ENCODE results near the gene MRPS31.

Gene MRPS31
- 29.9 to 62.1 (median 39.9) reads per million in 3 experiments for total RNA-seq

DNA sequence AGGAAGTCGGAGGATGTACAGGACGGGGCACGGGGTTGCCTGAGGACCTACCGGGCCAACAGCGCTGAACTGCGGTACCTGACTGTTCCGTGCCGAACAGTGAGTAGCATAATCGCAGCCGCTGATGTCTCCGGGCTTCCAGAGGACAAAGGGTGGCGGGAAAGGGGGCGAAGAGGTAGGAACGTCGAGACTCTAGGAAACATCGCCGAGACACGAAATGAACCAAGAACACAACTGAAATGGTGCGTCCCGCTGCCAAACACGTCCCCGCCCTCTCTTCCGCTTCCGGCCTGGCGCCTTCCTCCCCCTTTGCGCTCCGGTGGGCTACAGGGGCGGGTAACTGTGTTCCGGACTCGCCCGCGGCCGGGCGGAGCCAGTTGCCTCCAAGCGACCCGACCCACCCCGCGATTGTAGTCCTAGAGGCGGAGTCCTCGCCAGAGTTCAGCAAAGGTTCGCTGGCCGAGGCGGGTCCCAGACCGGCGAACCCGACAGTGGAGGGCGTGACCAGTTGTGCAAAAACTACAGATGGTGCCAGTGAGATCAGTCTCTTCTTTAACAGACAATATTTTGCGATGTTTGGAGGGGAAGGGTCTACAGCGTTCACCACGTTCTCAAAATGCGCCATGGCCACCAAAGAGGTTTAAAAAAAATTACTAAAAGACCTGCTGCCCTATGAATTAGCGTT, at the start of gene MRPS31:
Gene MRPS31 (minus strand): TSS at position 257 of the 685 bp plus-strand sequence. CDS start 54 bp downstream, at position 203.
- DNase-seq: peak; percentile 90

DNA sequence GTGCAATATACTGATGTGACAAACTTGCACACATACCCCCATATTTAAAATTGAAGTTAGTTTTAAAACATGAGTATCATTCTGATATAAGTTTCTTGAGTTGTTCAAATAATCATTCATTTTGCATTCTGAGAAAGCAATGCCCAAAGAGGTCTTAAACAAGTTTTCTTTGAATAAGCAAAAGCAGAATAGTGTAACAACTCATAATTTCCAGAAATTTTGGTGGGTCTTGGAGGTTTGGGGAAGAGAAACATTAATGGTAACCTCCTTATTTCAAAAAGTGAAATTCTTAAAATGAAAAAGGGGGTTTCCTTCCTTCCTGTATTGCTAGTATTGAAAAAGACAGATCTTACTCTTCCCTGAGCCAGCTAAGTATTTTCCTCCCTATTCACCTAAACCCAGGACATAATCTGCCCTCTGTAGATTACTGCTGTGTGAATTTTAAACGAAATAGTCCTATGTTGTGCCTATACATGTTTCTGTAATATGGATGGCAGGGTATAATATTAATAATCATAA, 48.9 kb upstream of the MRPS31 start:
- DNase-seq: no peak

DNA sequence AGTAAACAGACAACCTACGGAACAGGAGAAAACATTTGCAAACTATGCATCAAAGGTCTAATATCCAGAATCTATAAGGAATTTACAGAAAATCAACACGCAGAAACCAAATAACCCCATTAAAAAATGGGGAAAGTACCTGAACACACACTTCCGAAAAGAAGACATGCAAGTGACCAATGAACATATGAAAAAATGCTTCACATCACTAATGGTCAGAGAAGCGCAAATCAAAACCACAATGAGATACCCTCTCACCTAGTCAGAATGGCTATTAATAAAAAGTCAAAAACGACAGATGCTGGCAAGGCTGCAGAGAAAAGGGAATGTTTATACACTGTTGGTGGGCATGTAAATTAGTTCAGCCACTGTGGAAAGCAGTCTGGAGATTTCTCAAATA, 47.9 kb upstream of the MRPS31 start:
- DNase-seq: no peak

DNA sequence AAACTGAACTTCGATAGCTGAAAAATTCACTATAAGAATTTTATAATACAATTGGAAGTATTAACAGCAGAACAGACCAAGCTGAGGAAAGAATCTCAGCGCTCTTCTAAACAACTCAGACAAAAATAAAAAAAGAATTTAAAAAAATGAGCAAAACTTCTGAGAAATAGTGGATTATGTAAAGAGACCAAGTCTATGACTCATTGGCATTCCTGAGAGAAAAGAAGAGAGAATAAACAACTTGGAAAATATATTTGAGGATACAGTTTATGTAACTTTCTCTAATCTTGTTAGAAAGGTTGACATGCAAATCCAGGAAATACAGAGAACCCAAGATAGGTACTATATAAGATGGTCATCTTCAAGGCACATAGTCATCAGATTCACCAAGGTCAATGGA, 43.8 kb upstream of the MRPS31 start:
- DNase-seq: no peak

DNA sequence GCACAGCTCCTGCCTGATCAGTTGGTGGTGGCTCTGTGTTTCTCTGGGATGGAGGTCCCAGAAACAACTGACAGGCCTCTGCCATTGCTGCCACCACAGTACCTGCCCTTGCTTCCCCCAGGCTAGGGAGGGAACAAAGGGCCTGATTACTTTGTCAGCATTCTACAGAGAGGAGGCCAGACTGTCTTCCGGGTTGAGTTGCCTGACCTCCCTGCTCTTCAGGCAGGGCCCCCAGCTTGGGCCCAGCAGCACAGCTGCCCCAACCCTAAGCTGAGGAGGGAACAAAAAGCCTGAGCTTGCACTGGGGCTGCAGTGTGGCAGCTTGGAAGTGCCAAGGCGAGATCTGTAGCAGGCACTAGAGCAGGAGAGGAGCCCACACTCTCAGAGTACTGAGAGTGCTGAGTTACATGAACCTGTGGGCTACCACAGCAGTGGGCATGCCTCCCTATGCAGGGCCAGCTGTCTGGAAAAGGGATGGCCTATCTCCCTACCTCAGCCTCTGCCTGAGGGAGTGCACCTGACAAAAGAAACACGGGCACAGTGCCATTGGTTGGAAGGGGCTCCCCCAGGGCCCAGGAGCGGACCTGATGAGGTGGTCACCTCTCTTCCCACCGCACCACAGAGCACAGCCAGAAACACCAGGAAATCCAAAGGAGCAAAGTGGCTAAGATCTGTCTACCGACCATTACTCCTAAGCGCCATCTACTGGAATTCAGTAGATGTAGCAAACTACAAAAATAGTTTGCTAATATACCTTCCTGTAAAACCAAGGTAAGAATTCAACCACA, 42.9 kb upstream of the MRPS31 start:
- DNase-seq: peak; percentile 15

DNA sequence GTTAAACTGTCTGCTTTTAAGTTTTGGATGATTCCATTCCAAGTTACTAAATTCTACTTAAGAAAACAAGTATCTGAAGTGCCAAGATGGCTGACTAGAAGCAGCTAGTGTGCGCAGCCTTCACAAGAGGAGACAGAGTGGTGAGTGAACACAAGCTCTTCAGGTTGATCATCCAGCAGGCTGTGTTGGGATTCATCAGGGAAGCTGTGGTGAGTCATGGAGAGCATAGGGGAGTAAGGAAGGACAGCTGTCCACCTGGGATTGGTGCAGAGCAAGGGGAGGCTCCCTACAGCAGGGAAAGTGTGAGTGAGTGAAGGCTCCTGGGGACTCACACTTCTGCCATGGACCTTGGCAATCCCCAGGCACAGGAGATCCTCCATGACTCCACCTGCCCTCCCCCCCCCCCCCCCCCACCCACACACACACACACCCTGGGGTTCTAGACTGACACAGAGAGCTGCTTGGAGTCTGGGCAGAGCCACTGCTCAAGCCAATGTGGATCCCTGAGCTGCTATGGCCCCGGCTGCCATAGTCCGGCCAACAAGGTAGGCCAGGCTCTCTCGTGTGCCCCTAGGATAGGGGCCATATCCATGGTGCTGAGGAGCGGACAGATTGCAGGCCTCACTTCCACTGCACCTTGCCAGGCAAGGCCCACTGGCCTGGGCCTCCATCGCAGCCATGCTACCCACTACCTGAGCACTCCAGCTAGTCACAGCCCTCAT, 41.9 kb upstream of the MRPS31 start:
- no peak for DNase-seq

DNA sequence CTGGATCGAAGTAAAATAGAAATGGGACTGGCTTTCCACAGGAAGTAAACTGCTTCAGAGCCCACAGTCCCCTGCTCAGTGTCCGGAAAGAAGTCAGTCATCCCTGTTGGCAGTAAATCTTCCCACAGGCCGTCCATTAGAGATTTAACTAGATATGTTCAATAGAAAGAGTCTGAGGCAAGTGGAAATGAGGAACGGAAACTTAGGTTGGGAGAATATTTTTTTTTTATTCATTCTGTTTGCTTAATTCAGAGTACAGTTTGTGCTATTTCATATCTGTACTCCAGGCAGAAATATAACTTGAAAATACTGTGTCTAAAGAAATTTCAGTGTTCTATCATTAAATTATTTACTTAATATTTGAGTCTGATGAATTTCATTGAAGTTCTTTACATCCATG, 41.1 kb upstream of the MRPS31 start:
- DNase-seq: no peak

DNA sequence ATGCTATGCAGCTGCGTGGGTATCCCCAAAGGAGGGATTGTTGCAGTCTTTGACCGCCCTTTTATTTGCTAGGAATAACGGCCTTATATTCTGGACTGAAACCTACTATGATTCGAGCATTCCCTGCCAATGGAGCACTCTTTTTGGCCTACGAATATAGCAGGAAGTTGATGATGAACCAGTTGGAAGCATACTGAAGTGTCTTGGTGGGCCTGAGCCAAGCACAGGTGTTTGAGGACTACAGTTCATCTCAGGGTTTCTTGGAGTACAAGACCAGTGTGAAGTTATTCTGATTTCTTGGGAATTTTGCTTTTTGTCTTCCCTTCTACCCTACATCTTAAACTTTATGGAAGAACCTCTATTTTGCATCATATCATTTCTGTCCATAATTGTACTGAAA, 38.5 kb upstream of the MRPS31 start:
- no peak for DNase-seq

DNA sequence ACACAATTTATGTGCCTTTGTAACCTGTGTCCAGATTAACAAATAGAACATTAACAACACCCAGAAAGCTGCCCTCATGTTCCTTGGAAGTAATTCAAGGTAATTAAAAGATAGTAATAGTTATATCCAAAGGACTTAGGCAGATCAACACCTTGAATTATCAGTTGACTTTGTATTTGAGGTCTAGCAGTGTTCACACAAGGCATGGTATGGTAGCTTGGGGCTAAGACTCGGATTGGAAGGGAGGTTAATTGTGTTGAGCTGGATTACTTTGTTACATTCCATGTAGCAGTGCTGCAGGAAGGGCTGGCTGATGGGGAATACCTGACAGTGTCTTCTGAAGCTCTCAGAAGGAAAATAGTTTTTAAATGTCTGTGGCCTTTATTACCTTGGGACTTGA, 35.3 kb upstream of the MRPS31 start:
- DNase-seq: no peak

DNA sequence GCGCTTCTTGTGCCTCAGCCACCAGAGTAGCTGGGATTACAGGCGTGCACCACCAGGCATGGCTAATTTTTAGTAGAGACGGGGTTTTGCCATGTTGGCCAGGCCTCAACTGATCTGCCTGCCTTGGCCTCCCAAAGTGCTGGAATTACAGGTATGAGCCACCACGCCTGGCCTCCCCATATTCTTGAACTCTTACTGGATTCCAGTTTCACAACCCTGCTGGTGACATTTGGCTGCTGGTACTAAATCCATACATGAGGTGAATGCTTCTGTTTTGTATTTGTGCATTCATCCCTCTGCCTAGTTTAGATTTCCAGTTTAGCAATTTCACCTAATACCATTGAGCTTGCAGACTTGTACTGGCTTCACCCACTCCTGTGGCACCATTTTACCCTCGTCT, 32.3 kb upstream of the MRPS31 start:
- DNase-seq: no peak

DNA sequence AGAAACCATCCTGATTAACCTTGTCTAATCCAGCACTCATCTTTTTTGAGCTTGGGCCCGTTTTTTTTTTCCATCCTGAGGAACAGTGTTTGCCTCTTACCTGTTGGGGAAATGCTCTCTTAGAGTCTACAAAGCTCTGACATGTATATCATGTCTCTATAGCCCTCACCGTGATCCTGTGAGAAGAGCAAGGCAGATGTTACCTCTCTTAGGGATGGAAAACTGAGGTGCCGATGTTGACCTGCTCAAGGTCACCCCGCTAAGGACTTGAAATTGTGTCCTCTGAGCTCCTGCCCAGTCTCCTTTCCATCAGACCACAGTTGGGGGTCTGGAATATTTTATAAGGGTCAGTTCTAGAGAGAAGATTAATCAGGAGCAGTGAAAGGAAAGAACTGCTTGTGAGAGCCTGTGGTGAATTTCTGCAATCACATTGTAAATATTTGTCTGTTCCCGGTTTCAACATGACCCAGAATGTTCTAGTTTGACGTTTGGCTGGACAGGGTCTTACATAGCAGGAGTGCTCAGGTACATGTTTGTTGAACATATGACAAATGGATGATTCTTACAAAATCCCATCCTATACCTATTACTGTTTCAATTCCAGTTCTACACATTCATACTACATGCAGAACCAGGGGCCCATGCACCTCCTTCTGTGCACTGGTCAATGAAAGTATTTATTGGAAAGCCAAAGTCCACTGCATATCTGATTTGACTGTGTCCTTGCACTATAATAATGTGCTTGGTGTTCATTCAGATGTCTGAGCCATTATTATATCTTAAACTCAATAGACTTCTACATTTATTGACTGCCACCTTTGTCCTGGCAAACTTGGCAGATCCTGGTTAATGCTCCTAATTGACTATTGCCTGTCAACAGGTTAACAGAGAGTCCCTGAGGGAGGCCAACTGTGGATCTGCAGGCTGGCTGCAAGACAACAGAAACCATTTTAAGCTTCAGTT, 30.5 kb upstream of the MRPS31 start:
- no peak for DNase-seq

DNA sequence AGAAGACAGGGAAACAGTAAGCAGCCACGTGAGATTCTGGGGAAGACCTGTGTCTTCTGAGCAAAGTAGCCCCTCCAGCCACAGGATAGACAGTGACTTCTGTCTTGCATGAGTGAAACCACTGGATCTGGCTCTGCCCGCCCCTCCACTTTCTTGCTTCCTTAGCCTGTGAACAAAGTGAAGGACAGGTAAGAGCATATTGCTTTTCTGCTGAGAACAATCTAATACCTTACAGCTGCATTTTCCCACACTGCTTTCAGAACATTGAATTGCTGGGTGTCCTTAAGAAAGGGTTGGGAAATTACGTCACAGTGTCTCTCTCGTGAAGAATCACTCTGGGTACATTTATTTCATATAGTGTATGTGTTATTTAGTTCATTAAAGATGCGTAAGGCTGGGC, 29.6 kb upstream of the MRPS31 start:
- no peak for DNase-seq

DNA sequence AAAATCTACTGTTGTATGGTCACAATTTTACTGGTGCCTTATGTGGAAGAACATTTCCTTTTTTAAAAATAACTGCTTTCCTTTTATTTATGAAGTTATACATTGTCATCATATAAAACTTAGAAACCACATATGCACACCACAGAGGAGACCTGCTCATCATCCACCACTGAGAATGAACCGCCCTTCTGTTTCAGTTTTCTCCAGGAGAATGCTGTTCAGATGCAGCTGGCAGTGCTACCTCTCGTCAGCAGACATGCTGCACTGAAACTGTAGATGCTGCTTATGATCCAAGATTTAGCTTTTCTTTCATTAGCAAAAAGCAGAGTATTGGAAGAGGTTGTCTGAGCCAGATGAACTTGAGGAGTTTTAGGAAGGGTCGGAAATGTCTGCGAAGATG, 28.5 kb upstream of the MRPS31 start:
- no peak for DNase-seq

DNA sequence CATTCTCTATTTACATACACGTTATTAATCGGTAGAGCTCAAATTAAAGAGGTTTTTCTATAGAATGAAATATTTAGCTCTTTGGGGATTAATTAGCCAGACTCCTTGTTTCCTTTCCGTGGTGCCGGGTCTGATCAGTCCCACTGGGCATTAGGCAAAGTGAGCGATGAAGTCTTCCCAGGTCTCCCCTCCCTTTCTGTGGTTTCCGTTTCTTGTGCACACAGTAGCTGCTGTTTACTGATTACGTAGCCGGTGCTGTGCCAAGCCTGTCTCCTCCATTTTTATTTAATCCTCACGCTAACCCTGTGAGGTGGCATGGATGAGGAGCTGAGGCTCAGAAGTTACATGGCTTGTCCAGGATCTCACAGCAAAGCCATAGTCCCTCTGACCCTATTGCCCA, 27.4 kb upstream of the MRPS31 start:
- DNase-seq: peak; percentile 16

DNA sequence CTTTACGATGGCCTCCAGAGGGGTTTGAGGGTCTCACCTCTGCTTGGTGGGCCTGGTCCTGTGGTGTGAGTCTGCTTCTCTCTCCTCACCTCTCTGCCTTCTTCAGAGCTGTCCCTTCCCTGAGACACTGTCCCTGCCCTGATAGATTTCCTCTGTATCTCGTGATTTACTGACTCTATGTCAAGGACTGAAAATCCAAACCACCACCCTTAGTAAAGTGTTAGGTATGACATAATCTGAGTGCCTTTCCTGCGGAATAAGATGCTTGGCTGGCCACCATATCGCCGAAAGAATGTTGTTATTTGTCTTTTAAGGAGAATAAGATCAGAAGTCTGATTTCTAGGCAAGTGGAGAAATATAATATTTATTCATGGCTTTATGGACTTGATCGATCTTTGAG, 25.7 kb upstream of the MRPS31 start:
- no peak for DNase-seq

DNA sequence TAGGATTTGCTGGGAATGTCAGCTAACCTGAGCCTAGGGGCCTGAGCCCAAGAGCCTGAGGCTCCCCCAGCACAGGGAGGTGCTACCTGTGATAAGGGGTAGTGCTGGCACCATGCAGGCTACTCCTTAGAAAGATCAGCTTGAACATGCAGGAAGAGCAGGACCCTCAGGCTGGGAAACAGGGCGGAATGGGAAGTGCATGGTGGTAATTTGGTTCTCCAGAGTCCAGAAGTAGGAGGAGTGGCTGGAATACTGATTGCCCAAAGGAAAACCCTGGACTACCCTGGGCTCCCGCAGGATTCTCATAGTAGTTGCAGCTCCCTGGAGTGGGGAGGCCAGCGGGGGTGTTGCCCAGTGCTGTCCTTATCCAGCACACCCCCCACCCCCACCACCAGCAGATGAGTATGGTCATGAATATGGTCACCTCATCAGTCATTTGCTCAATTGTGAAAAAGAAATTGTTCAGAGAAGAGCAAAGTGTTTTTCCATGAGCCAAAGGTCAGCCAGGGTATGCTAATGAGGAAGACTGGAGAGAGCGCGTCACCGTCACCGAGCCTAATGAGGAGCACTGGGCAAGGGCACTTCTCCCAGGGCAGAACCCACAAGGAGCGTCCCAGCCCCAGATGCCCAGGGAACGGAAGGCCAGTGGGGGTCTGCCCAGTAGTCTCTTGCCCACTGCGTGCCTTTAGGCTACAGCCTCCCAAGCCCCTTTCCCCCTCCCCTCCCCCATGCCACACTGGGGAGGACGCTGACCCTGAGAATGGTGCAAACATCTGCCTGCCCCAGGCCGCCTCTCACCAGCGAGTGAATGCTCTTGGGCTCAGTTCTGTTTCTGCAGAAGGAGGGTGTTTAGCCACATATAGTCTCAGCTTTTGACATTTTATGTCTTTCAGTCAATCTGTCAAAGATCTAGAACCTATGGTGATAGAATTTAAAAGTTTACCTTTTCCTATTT, 23.7 kb upstream of the MRPS31 start:
- DNase-seq: no peak

DNA sequence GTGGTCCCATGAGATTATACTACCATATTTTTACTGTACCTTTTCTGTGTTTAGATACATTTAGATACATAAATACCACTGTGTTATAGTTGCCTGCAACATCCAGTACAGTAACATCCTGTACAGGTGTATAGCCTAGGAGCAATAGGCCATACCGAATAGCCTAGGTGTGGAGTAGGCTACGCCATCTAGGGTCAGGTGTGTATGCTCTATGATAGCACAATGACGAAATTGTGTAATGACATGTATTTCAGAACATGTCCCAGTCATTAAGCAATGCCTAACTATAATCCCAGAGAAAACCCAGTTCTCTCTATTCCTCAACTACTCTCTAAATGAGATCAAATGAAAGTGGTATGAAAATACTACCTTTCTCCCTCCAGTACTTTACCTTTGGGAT, 22.3 kb upstream of the MRPS31 start:
- DNase-seq: no peak

DNA sequence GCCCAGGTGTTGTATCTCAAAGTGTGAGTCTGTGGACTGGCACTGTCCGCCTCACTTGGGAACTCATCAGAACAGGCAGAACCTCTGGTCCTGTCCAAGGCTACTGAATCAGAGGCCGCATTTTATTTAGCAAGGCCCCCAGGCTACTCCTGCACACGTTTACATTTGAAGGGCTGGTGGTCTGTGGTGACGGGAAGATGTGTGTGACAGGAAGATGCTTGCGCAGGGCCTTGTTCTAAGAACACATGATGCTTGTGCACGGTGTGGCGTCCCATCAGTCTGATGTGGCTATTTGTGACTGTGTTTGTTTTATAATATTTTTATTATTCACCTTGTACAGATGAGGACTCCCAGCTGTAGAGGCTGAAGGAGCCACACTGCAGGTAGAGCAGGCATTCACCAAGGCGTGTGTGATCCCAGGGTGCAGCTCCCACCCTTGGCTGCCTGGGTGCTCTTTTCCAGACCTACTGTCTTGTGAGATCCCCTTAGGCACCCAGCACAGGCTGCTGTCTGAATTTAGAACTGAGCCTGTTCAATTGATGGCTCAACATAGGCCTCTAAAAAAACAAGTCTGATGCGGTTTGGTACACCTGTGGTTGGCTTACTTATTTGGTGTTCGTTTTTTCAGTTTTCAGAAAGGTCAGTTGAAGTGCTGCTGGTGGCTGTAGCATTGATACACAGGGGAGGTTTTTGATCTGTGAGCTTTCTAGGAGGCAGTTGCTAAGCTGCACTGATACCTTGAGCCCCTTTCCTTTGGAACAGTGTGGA, 21.5 kb upstream of the MRPS31 start:
- DNase-seq: no peak

DNA sequence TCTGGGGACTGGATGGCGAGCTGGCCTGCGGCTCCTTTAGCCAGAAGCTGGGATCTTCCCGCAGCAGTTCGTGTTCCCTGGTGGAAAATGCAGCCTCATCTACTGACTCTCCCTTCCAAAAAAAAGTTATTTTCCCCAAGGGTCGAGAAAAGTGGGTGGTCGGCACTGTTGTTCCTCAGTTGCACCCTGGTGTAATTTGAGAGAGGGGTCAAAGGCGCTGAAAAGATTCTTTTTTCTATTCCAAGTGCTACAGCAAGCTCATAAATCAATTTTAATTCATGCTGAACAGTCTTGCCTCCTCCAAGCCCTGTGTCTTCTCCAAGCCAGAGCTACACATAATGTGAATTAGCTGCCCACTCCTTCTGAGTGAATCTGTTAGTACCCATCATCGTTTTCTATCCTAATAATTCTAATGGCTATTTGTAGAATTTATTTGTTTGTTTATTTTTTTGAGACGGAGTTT, 19.2 kb upstream of the MRPS31 start:
- no peak for DNase-seq

Measured in central memory CD4-positive, alpha-beta T cell (primary cell).